Endothelial cell of umbilical vein (primary cell): ENCODE results near the gene MAP4K4. TPM values are rescaled to one million over a fixed set of nuclear protein-coding genes. Genes with fewer than 3 reads are reported as not detected.

ENCODE experiments used
- BruUV-seq: library from RNA; stranded (reverse); fragments of 400-500 nt; replicated peaks from 2 replicates; lab custom pipeline; 2021; lab: Mats Ljungman, UMichigan
- CTCF ChIA-PET: fragments of 300-600, 350-600 bp; sonication (Branson Sonifier 250); formaldehyde crosslinking; loops from one replicate; lab custom pipeline; 2021; ENCODE audit warnings: antibody characterized with exemption, inconsistent platforms; lab: Charles Lee
- POLR2A ChIA-PET: fragments of 300-600, 350-600 bp; sonication (Branson Sonifier 250); formaldehyde crosslinking; loops from one replicate; lab custom pipeline; 2021; ENCODE audit warnings: antibody characterized with exemption, inconsistent platforms; lab: Charles Lee
- DNase-seq: peaks from one replicate; pipeline ENCODE4 v3.0.0-alpha.2; 2011; ENCODE audit warnings: low read depth, low spot score
- FAIRE-seq: peaks from 2 replicates; lab custom pipeline; 2011; peaks lifted over from hg19 to GRCh38; lab: Jason Lieb, UNC
- H2AFZ ChIP-seq: 2 replicates; pipeline ENCODE4 v1.6.0; 2012; ENCODE audit warnings: low read depth, low read length, control low read depth, inconsistent platforms
- H3K27ac ChIP-seq: 2 replicates; pipeline ENCODE4 v1.5.1; 2011; ENCODE audit warnings: low read depth, mild to moderate bottlenecking, control low read depth, low read length, moderate library complexity; ENCODE audit not compliant: insufficient read depth
- H3K27me3 ChIP-seq, 2 experiments: 2 replicates each; pipeline versions ENCODE4 v1.6.0 to v1.6.1; 2011; ENCODE audit warnings: low read length in 2 of 2, mixed read lengths in 1 of 2; ENCODE audit not compliant: control insufficient read depth in 2 of 2, insufficient read depth in 2 of 2
- H3K36me3 ChIP-seq, 2 experiments: 2 replicates in 1 of 2; 3 replicates in 1 of 2; pipeline ENCODE4 v1.5.1; 2011; ENCODE audit warnings: low read length in 2 of 2, mild to moderate bottlenecking in 1 of 2, moderate library complexity in 1 of 2; ENCODE audit not compliant: control insufficient read depth in 2 of 2, insufficient read depth in 2 of 2; ENCODE audit errors: extremely low read depth in 1 of 2
- H3K4me1 ChIP-seq: 3 replicates; pipeline ENCODE4 v1.5.1; 2011; ENCODE audit warnings: mild to moderate bottlenecking, low read length; ENCODE audit not compliant: control insufficient read depth, insufficient read depth; ENCODE audit errors: extremely low read depth
- H3K4me2 ChIP-seq: 2 replicates; pipeline ENCODE4 v1.6.1; 2011; ENCODE audit warnings: low read length, control low read depth, mixed read lengths; ENCODE audit not compliant: insufficient read depth
- H3K4me3 ChIP-seq, 3 experiments: fragments of 200-600 bp in 1 of 3; sonication (generic), shearing (Covaris generic) in 1 of 3; replicated peaks in 1 of 3; 2 replicates each; pipeline ENCODE4 v1.5.1; 2011 to 2016; ENCODE audit warnings: control low read depth in 3 of 3, low read length in 3 of 3, mild to moderate bottlenecking in 2 of 3, inconsistent platforms in 1 of 3, low read depth in 1 of 3, moderate library complexity in 1 of 3; ENCODE audit not compliant: insufficient read depth in 1 of 3
- H3K79me2 ChIP-seq: 2 replicates; pipeline ENCODE4 v1.6.0; 2012; ENCODE audit warnings: low read length, inconsistent platforms; ENCODE audit not compliant: control insufficient read depth, insufficient read depth
- H3K9ac ChIP-seq: replicated peaks from 2 replicates; pipeline ENCODE3; 2011; ENCODE audit warnings: low read length, control low read depth; ENCODE audit not compliant: insufficient read depth; ENCODE audit errors: extremely low read depth
- H3K9me1 ChIP-seq: replicated peaks from 3 replicates; pipeline ENCODE4 v1.6.0; 2011; ENCODE audit warnings: mild to moderate bottlenecking, low read length; ENCODE audit not compliant: control insufficient read depth, insufficient read depth; ENCODE audit errors: extremely low read depth
- H3K9me3 ChIP-seq: replicated peaks from 2 replicates; pipeline ENCODE4 v1.5.1; 2012; ENCODE audit warnings: low read length, inconsistent platforms; ENCODE audit not compliant: control insufficient read depth, insufficient read depth
- H4K20me1 ChIP-seq: replicated peaks from 2 replicates; pipeline ENCODE3; 2011; ENCODE audit warnings: mild to moderate bottlenecking, low read length; ENCODE audit not compliant: control insufficient read depth, insufficient read depth; ENCODE audit errors: extremely low read depth
- EZH2 ChIP-seq: IDR thresholded peaks from 2 replicates; pipeline ENCODE4 v1.6.1; 2012; ENCODE audit warnings: borderline replicate concordance, low read depth, mild to moderate bottlenecking, moderate library complexity, low read length, inconsistent platforms; ENCODE audit not compliant: severe bottlenecking
- FOS ChIP-seq: IDR thresholded peaks from 2 replicates; pipeline ENCODE4 v1.6.1; 2011; ENCODE audit warnings: mild to moderate bottlenecking, low read length, moderate library complexity, borderline replicate concordance; ENCODE audit not compliant: insufficient read depth
- GATA2 ChIP-seq: IDR thresholded peaks from 2 replicates; pipeline ENCODE4 v1.7.0; 2011; ENCODE audit warnings: low read depth, mild to moderate bottlenecking, moderate library complexity, mixed read lengths, low read length; ENCODE audit not compliant: insufficient read length, insufficient read depth
- JUN ChIP-seq: IDR thresholded peaks from 2 replicates; pipeline ENCODE4 v1.6.1; 2011; ENCODE audit warnings: borderline replicate concordance, low read depth; ENCODE audit not compliant: insufficient read length, insufficient read depth
- MYC ChIP-seq: IDR thresholded peaks from one replicate; pipeline ENCODE4 v1.6.1; 2011; ENCODE audit warnings: mild to moderate bottlenecking, low read depth, low read length
- POLR2A ChIP-seq: IDR thresholded peaks from 2 replicates; pipeline ENCODE4 v1.6.1; 2012; ENCODE audit warnings: low read depth, mild to moderate bottlenecking, control low read depth, low read length
- POLR2AphosphoS5 ChIP-seq: IDR thresholded peaks from 2 replicates; pipeline ENCODE4 v1.6.1; 2012; ENCODE audit warnings: low read depth, mild to moderate bottlenecking, control low read depth, low read length, moderate library complexity; ENCODE audit not compliant: insufficient read depth
- dilution Hi-C: fragments of 300-500 bp; cut with MboI; formaldehyde crosslinking; loops from one replicate; pipeline ENCODE4 v1.15.0; 2019; ENCODE audit warnings: low sequenced_read_pairs; ENCODE audit not compliant: extremely low pct_ligation_motif_present
- intact Hi-C: fragments of 100-400 bp; cut with micrococcal nuclease; formaldehyde crosslinking; loops from one replicate; pipeline ENCODE4 v1.10.0; 2022
- polyA plus RNA-seq, 4 experiments: library from polyadenylated mRNA; depleted of rRNA in 3 of 4; stranded (reverse) in 3 of 4; unstranded in 1 of 4; fragments of >200 nt; gene quantifications; 2 replicates each; pipeline versions ENCODE4 v1.2.1 to v1.2.3, GENCODE V29; 2011 to 2012; ENCODE audit warnings: missing spikeins in 1 of 4
- total RNA-seq: library from RNA; stranded (reverse); gene quantifications from 2 replicates; pipeline ENCODE4 v1.2.3, GENCODE V29; 2021
- TF ChIP-seq, protein P1 (sequence below), 2 donors: IDR thresholded peaks; 1 replicate in 1 of 2; 2 replicates in 1 of 2; pipeline ENCODE4 v1.5.1; 2011; ENCODE audit warnings: low read length in 2 of 2, mild to moderate bottlenecking in 2 of 2, moderate library complexity in 2 of 2, control low read depth in 1 of 2, inconsistent platforms in 1 of 2, low read depth in 1 of 2; ENCODE audit not compliant: insufficient read depth in 1 of 2; ENCODE audit errors: extremely low read depth in 1 of 2
- TF ChIP-seq, protein P2 (sequence below): IDR thresholded peaks from 2 replicates; pipeline ENCODE4 v1.6.1; 2011; ENCODE audit not compliant: insufficient read depth, insufficient read length

Gene MAP4K4
- total and polyA plus RNA-seq, 2 donors (not counting 3 experiments of a cell fraction or from before 2014, with no cell fraction given) = 79.4 to 269 TPM

DNA sequence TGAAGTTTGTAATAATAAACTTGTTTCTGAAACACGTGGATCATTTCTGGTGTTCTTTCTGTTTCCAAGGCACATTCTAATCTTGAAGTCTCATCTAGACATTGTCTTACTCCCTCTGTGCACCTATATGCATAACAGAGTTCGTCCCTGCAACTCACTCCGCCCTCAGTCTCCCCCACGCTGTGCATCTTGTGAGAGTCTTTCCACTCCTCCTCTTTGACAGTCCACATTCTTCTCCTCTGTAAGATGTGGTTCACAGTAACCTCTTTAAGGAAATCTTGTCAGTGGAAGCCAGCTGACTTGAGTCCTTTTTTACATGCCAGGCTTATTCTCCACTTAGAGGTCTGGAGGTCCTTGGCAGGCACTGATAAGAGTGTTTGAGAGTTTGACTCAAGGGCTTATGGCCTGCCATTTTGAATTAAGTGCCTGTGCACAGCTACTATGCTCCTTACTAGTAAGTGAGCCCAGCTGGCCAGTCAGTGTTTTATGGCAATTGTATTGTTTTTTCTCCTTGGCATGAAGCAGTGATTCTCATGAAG, 185.3 kb downstream of the MAP4K4 start:
- dilution Hi-C loops (no loop called here), intact Hi-C loops (loop anchor here (2.0 to 5.0 kb wide), 4 partner anchors 184 to 566 kb away; no protein-coding TSS in a partner anchor)
- no peak for FAIRE-seq
- Histone ChIP-seq H3K4me3 (no peak overlapping the region), H3K36me3 (peaks cover 13 to 34% of the 10 kb centered on the region in 2 experiments), H4K20me1 (peaks cover 12% of the 10 kb centered on the region), H3K9me3 (no peaks in the 10 kb centered on the region), H3K27ac (no peak overlapping the region), H3K9ac (no peak overlapping the region), H3K4me1 (peaks cover 22% of the 10 kb centered on the region), H3K9me1 (peaks cover 2% of the 10 kb centered on the region), H2AFZ (no peak overlapping the region), H3K79me2 (peaks cover 42% of the 10 kb centered on the region), H3K27me3 (no peaks in the 10 kb centered on the region), H3K4me2 (no peak overlapping the region)
- CTCF ChIA-PET = interaction anchor here (1.1 to 4.0 kb wide), 9 partner anchors 9 to 561 kb away, joined by 3 to 75 read pairs (median 11); no protein-coding TSS in a partner anchor
- DNase-seq = no peak
- TF ChIP-seq GATA2 = no peak
- TF ChIP-seq MYC = no peak
- no peak for TF ChIP-seq FOS
- TF ChIP-seq, protein P1, sequence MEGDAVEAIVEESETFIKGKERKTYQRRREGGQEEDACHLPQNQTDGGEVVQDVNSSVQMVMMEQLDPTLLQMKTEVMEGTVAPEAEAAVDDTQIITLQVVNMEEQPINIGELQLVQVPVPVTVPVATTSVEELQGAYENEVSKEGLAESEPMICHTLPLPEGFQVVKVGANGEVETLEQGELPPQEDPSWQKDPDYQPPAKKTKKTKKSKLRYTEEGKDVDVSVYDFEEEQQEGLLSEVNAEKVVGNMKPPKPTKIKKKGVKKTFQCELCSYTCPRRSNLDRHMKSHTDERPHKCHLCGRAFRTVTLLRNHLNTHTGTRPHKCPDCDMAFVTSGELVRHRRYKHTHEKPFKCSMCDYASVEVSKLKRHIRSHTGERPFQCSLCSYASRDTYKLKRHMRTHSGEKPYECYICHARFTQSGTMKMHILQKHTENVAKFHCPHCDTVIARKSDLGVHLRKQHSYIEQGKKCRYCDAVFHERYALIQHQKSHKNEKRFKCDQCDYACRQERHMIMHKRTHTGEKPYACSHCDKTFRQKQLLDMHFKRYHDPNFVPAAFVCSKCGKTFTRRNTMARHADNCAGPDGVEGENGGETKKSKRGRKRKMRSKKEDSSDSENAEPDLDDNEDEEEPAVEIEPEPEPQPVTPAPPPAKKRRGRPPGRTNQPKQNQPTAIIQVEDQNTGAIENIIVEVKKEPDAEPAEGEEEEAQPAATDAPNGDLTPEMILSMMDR (IDR thresholded peaks at IDR 0.05; ENCODE audit: extremely low read depth in 1 of 2, insufficient read depth in 1 of 2, low read depth in 1 of 2, low read length in 2 of 2) = no peak
- TF ChIP-seq, protein P2, sequence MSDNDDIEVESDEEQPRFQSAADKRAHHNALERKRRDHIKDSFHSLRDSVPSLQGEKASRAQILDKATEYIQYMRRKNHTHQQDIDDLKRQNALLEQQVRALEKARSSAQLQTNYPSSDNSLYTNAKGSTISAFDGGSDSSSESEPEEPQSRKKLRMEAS = no peak
- TF ChIP-seq POLR2A = no peak
- TF ChIP-seq POLR2AphosphoS5 = no peak
- TF ChIP-seq EZH2 = no peak
- TF ChIP-seq JUN = no peak
- BruUV-seq = no TSS peak
- POLR2A ChIA-PET = no interaction called here
